IMR-90 (cell line): Measurements from ENCODE around the gene GAL. TPM values are rescaled to one million over a fixed set of nuclear protein-coding genes. Genes with fewer than 3 reads are reported as not detected.

Source experiments
- ATAC-seq: fragments of 200-7000 bp; cut with Tn5 transposase; 2 replicates; pipeline ENCODE4 v1.9.1; 2020; ENCODE audit warnings: low read depth, mild to moderate bottlenecking, moderate library complexity
- BruUV-seq: library from RNA; stranded (reverse); fragments of 400-500 nt; replicated peaks from 2 replicates; lab custom pipeline; 2021; lab: Mats Ljungman, UMichigan
- CTCF ChIA-PET: fragments of 300-600 bp; formaldehyde crosslinking; extraction: SDS; loops from one replicate; lab custom pipeline; 2021; ENCODE audit warnings: antibody characterized with exemption; lab: Yijun Ruan, JAX
- POLR2A ChIA-PET: fragments of 300-600 bp; sonication (Branson Sonifier 250); formaldehyde crosslinking; loops from one replicate; lab custom pipeline; 2022; ENCODE audit warnings: antibody characterized with exemption; ENCODE audit not compliant: unreplicated experiment; lab: Charles Lee
- DNase-seq: peaks from one replicate; pipeline ENCODE4 v3.0.0; 2013
- H2AFZ ChIP-seq: replicated peaks from 2 replicates; pipeline ENCODE3; 2013; ENCODE audit warnings: low read length, mild to moderate bottlenecking; ENCODE audit not compliant: poor library complexity
- H2AK5ac ChIP-seq: 2 replicates; pipeline ENCODE4 v1.6.1; 2013; ENCODE audit warnings: low read depth, low read length, inconsistent platforms
- H2AK9ac ChIP-seq: replicated peaks from 2 replicates; pipeline ENCODE3; 2013; ENCODE audit warnings: mild to moderate bottlenecking, low read depth, low read length, moderate library complexity; ENCODE audit not compliant: poor library complexity
- H2BK120ac ChIP-seq: 2 replicates; pipeline ENCODE4 v1.6.1; 2013; ENCODE audit warnings: low read depth, low read length, inconsistent platforms
- H2BK15ac ChIP-seq: 3 replicates; pipeline ENCODE4 v1.6.1; 2013; ENCODE audit warnings: low read depth, low read length, inconsistent platforms
- H2BK20ac ChIP-seq: 2 replicates; pipeline ENCODE4 v1.6.1; 2013; ENCODE audit warnings: low read depth, mild to moderate bottlenecking, inconsistent platforms, low read length, moderate library complexity
- H2BK5ac ChIP-seq: 2 replicates; pipeline ENCODE4 v1.6.1; 2013; ENCODE audit warnings: mild to moderate bottlenecking, low read depth, low read length, inconsistent platforms; ENCODE audit not compliant: poor library complexity, severe bottlenecking
- H3K14ac ChIP-seq: replicated peaks from 2 replicates; pipeline ENCODE4 v1.6.1; 2013; ENCODE audit warnings: low read depth, low read length, inconsistent platforms
- H3K18ac ChIP-seq: 2 replicates; pipeline ENCODE4 v1.6.1; 2013; ENCODE audit warnings: low read depth, low read length, control low read depth
- H3K23ac ChIP-seq: 2 replicates; pipeline ENCODE4 v1.6.1; 2013; ENCODE audit warnings: low read depth, low read length, inconsistent platforms
- H3K27ac ChIP-seq: 2 replicates; pipeline ENCODE4 v1.5.1; 2013; ENCODE audit warnings: mild to moderate bottlenecking, control low read depth, low read length; ENCODE audit not compliant: insufficient read depth
- H3K27me3 ChIP-seq: 2 replicates; pipeline ENCODE4 v1.6.1; 2013; ENCODE audit warnings: low read length; ENCODE audit not compliant: control insufficient read depth, insufficient read depth
- H3K36me3 ChIP-seq: 2 replicates; pipeline ENCODE4 v1.6.1; 2013; ENCODE audit warnings: low read length, mixed read lengths; ENCODE audit not compliant: control insufficient read depth, insufficient read depth
- H3K4ac ChIP-seq: 2 replicates; pipeline ENCODE4 v1.6.1; 2013; ENCODE audit warnings: low read depth, low read length, inconsistent platforms
- H3K4me1 ChIP-seq: 2 replicates; pipeline ENCODE4 v1.6.1; 2013; ENCODE audit warnings: low read length, mixed read lengths; ENCODE audit not compliant: control insufficient read depth, insufficient read depth
- H3K4me2 ChIP-seq: 2 replicates; pipeline ENCODE4 v1.6.1; 2013; ENCODE audit warnings: low read depth, mild to moderate bottlenecking, control low read depth, low read length, moderate library complexity
- H3K4me3 ChIP-seq: 2 replicates; pipeline ENCODE4 v1.5.1; 2013; ENCODE audit warnings: low read depth, mild to moderate bottlenecking, control low read depth, low read length, moderate library complexity; ENCODE audit not compliant: insufficient read depth
- H3K56ac ChIP-seq: 2 replicates; pipeline ENCODE4 v1.6.1; 2013; ENCODE audit warnings: low read length, inconsistent platforms; ENCODE audit not compliant: insufficient read depth; ENCODE audit errors: extremely low read depth
- H3K79me1 ChIP-seq, 2 experiments: 2 replicates each; pipeline ENCODE4 v1.6.1; 2013; ENCODE audit warnings: low read length in 2 of 2, inconsistent platforms in 1 of 2, low read depth in 1 of 2
- H3K9ac ChIP-seq: 2 replicates; pipeline ENCODE4 v1.6.1; 2013; ENCODE audit warnings: low read depth, low read length, control low read depth
- H3K9me1 ChIP-seq: 2 replicates; pipeline ENCODE4 v1.6.1; 2013; ENCODE audit warnings: low read length, inconsistent platforms; ENCODE audit not compliant: insufficient read depth
- H3K9me3 ChIP-seq: 2 replicates; pipeline ENCODE4 v1.6.1; 2013; ENCODE audit warnings: low read length; ENCODE audit not compliant: control insufficient read depth, insufficient read depth
- H4K20me1 ChIP-seq: 2 replicates; pipeline ENCODE4 v1.6.1; 2013; ENCODE audit warnings: low read length, inconsistent platforms; ENCODE audit not compliant: insufficient read depth
- H4K5ac ChIP-seq: 2 replicates; pipeline ENCODE4 v1.6.1; 2013; ENCODE audit warnings: mild to moderate bottlenecking, low read depth, low read length, control low read depth
- H4K8ac ChIP-seq, 2 experiments: 2 replicates each; pipeline ENCODE4 v1.6.1; 2013; ENCODE audit warnings: low read depth in 2 of 2, low read length in 2 of 2, control low read depth in 1 of 2, inconsistent platforms in 1 of 2
- H4K91ac ChIP-seq: 2 replicates; pipeline ENCODE4 v1.6.1; 2013; ENCODE audit warnings: low read depth, low read length, inconsistent platforms; ENCODE audit not compliant: insufficient read depth
- BHLHE40 ChIP-seq: fragments of 150-350 bp; IDR thresholded peaks from 2 replicates; pipeline ENCODE4 v1.6.1; 2016; ENCODE audit warnings: mild to moderate bottlenecking, low read depth, low read length
- CEBPB ChIP-seq: IDR thresholded peaks from 2 replicates; pipeline ENCODE4 v1.6.1; 2012; ENCODE audit warnings: low read depth, low read length, improper control_type of control experiment
- CHD1 ChIP-seq: IDR thresholded peaks from 2 replicates; pipeline ENCODE4 v1.6.1; 2012; ENCODE audit warnings: low read depth, low read length, improper control_type of control experiment
- CTCF ChIP-seq: conservative IDR thresholded peaks from 2 replicates; pipeline ENCODE4 v1.5.1; 2012; ENCODE audit warnings: mild to moderate bottlenecking, low read depth, low read length, improper control_type of control experiment
- ELK1 ChIP-seq: fragments of 150-350 bp; IDR thresholded peaks from 2 replicates; pipeline ENCODE4 v1.6.1; 2016; ENCODE audit warnings: low read depth, mild to moderate bottlenecking, low read length, moderate library complexity, borderline replicate concordance
- FOS ChIP-seq: fragments of 150-350 bp; IDR thresholded peaks from 2 replicates; pipeline ENCODE4 v1.6.1; 2016; ENCODE audit warnings: low read depth, low read length
- MAFK ChIP-seq: IDR thresholded peaks from 2 replicates; pipeline ENCODE4 v1.6.1; 2012; ENCODE audit warnings: low read depth, low read length, improper control_type of control experiment
- MAZ ChIP-seq: IDR thresholded peaks from 2 replicates; pipeline ENCODE4 v1.6.1; 2012; ENCODE audit warnings: low read depth, mild to moderate bottlenecking, low read length, improper control_type of control experiment, moderate library complexity, borderline replicate concordance
- MXI1 ChIP-seq: IDR thresholded peaks from 2 replicates; pipeline ENCODE4 v1.6.1; 2012; ENCODE audit warnings: low read depth, mild to moderate bottlenecking, low read length, moderate library complexity, borderline replicate concordance
- NFE2L2 ChIP-seq: fragments of 150-350 bp; IDR thresholded peaks from 2 replicates; pipeline ENCODE4 v1.6.1; 2016; ENCODE audit warnings: low read depth, mild to moderate bottlenecking, low read length
- POLR2A ChIP-seq: IDR thresholded peaks from 2 replicates; pipeline ENCODE4 v1.6.1; 2012; ENCODE audit warnings: mild to moderate bottlenecking, low read depth, low read length
- RAD21 ChIP-seq: IDR thresholded peaks from 2 replicates; pipeline ENCODE4 v1.6.1; 2012; ENCODE audit warnings: low read length, improper control_type of control experiment
- RCOR1 ChIP-seq: IDR thresholded peaks from 2 replicates; pipeline ENCODE4 v1.6.1; 2012; ENCODE audit warnings: mild to moderate bottlenecking, low read length, improper control_type of control experiment; ENCODE audit not compliant: insufficient replicate concordance
- RFX5 ChIP-seq: IDR thresholded peaks from 2 replicates; pipeline ENCODE4 v1.8.0; 2012; ENCODE audit warnings: low read depth, mild to moderate bottlenecking, low read length, moderate library complexity
- SMC3 ChIP-seq: fragments of 150-350 bp; IDR thresholded peaks from 2 replicates; pipeline ENCODE4 v1.6.1; 2016; ENCODE audit warnings: low read depth, mild to moderate bottlenecking, antibody characterized with exemption, low read length, moderate library complexity
- USF2 ChIP-seq: fragments of 150-350 bp; IDR thresholded peaks from 2 replicates; pipeline ENCODE4 v1.6.1; 2017; ENCODE audit warnings: mild to moderate bottlenecking, antibody characterized with exemption, low read length, low read depth
- WGBS, 2 experiments: methylation state at CpG; one replicate each; pipeline versions ENCODE4 v1.1.5 to v1.1.7; 2013; ENCODE audit warnings: missing lambda C conversion rate in 2 of 2; ENCODE audit not compliant: insufficient read length in 1 of 2; ENCODE audit errors: extremely low coverage in 2 of 2; 5-methylcytosine and 5-hydroxymethylcytosine counted together
- dilution Hi-C: fragments of 300-500 bp; cut with HindIII; formaldehyde crosslinking; loops from one replicate; pipeline ENCODE4 v1.14.3; 2018; ENCODE audit warnings: low sequenced_read_pairs; ENCODE audit not compliant: unreplicated experiment
- in situ Hi-C: fragments of 300-500 bp; cut with MboI; formaldehyde crosslinking; loops from 3 replicates; pipeline ENCODE4 v1.14.3; 2019; ENCODE audit warnings: low sequenced_read_pairs, inconsistent platforms, mixed read lengths
- intact Hi-C: fragments of 100-400 bp; cut with micrococcal nuclease; formaldehyde crosslinking; loops from 2 replicates; pipeline ENCODE4 v1.10.0; 2022
- polyA plus RNA-seq, 3 experiments: library from polyadenylated mRNA; depleted of rRNA; stranded (reverse); fragments of >200 nt; gene quantifications; 2 replicates each; pipeline ENCODE4 v1.2.3, GENCODE V29; 2012; ENCODE audit warnings: low replicate concordance in 1 of 3
- total RNA-seq: library from RNA; depleted of rRNA; stranded (reverse); fragments of >200 nt; gene quantifications from 2 replicates; pipeline ENCODE4 v1.2.3, GENCODE V29; 2012

GAL gene
- total and polyA plus RNA-seq, 2 of the 4 experiments (the other 2 are of a cell fraction): 2.0 TPM; not detected in 1

GRCh38 chr11:68711114-68711513 lies 26.8 kb downstream of the GAL start:
- no peak overlapping the region for H2BK15ac ChIP-seq
- no peak overlapping the region for H3K56ac ChIP-seq
- H3K9ac ChIP-seq: no peak overlapping the region
- no peak overlapping the region for H3K27ac ChIP-seq
- H4K5ac ChIP-seq: no peak overlapping the region
- no peak overlapping the region for H2BK120ac ChIP-seq
- in situ Hi-C loops: no loop called here
- H3K4ac ChIP-seq: no peak overlapping the region
- DNase-seq (no peak), ATAC-seq (no peak)
- H3K14ac ChIP-seq: no peak overlapping the region
- H2AK9ac ChIP-seq: no peak overlapping the region
- H3K4me1 ChIP-seq: no peaks in the 10 kb centered on the region
- no peak for TF ChIP-seq RCOR1
- no peak for TF ChIP-seq POLR2A
- TF ChIP-seq FOS: no peak
- TF ChIP-seq BHLHE40: no peak
- no peak for TF ChIP-seq MAZ
- no peak for TF ChIP-seq CHD1
- no peak for TF ChIP-seq NFE2L2
- TF ChIP-seq CTCF: no peak
- TF ChIP-seq MAFK: no peak
- no peak for TF ChIP-seq SMC3
- TF ChIP-seq RFX5: no peak
- no peak for TF ChIP-seq MXI1
- TF ChIP-seq RAD21: no peak
- TF ChIP-seq ELK1: no peak
- TF ChIP-seq USF2: no peak
- TF ChIP-seq CEBPB: no peak
- no peak overlapping the region for H3K4me2 ChIP-seq
- no peaks in the 10 kb centered on the region; the same call in 1 of the 2 replicates for H3K9me1 ChIP-seq
- H3K36me3 ChIP-seq: no peaks in the 10 kb centered on the region
- H4K20me1 ChIP-seq: no peaks in the 10 kb centered on the region; the same call in 1 of the 2 replicates
- peak overlapping the region; percentile 83 for H2BK5ac ChIP-seq
- no peak overlapping the region for H4K8ac ChIP-seq
- H3K79me1 ChIP-seq: no peaks in the 10 kb centered on the region
- dilution Hi-C loops: no loop called here
- WGBS, 2 experiments: 93 to 100% methylated on average over 4 to 5 of the region's 8 CpGs
- H4K91ac ChIP-seq: no peak overlapping the region
- ChIA-PET CTCF (interaction anchor here (0.6 kb wide), 1 partner anchor 12 kb away, joined by 5 read pairs; no protein-coding TSS in a partner anchor), POLR2A (interaction anchor here (0.6 kb wide), 1 partner anchor 34 kb away, joined by 7 read pairs; no protein-coding TSS in a partner anchor)
- no peak overlapping the region for H3K18ac ChIP-seq
- no peak overlapping the region for H3K4me3 ChIP-seq
- intact Hi-C loops: no loop called here
- H2BK20ac ChIP-seq: no peak overlapping the region
- no peak overlapping the region for H2AFZ ChIP-seq
- no peak overlapping the region for H3K23ac ChIP-seq
- no peak overlapping the region for H2AK5ac ChIP-seq
- BruUV-seq: no TSS peak
- H3K9me3 ChIP-seq: no peaks in the 10 kb centered on the region; the same call in 1 of the 2 replicates
- H3K27me3 ChIP-seq: peaks cover 65% of the 10 kb centered on the region
